Loucy (cell line): ENCODE measurements around the gene ATP8A2.

Experiments
- CTCF ChIP-seq: fragments of 200-600 bp; sonication (generic); conservative IDR thresholded peaks from 2 replicates; pipeline ENCODE4 v1.5.1; 2014; ENCODE audit warnings: mild to moderate bottlenecking, antibody characterized with exemption, low read length
- EZH2phosphoT487 ChIP-seq: fragments of 200-600 bp; IDR thresholded peaks from 2 replicates; pipeline ENCODE4 v1.6.1; 2018; ENCODE audit warnings: antibody characterized with exemption, mild to moderate bottlenecking, moderate library complexity, borderline replicate concordance

GRCh38 chr13:25977671-25978070 lies 605.9 kb downstream of the ATP8A2 start:
- TF ChIP-seq CTCF (no peak), EZH2phosphoT487 (no peak)
